Measurements from ENCODE around the gene FGFR1OP2. TPM values are rescaled to one million over a fixed set of nuclear protein-coding genes. Genes with fewer than 3 reads are reported as not detected.

FGFR1OP2 gene
- total RNA-seq, 1 donor from 2014 or later: 39.2 TPM

- H3K27ac ChIP-seq (ENCODE audit: low read depth, low read length): no peak overlapping the region
- H3K4me1 ChIP-seq (ENCODE audit: insufficient read depth, low read length): no peaks in the 10 kb centered on the region
- no peaks in the 10 kb centered on the region for H3K4me1 Mint-ChIP-seq (ENCODE audit: low read depth, unreplicated experiment)
- H4K20me1 ChIP-seq (ENCODE audit: insufficient read depth, low read length): peaks cover 11% of the 10 kb centered on the region
- FAIRE-seq (no peak), DNase-seq (ENCODE audit: low read depth) (no peak)
- peaks cover 21% of the 10 kb centered on the region for H3K36me3 Mint-ChIP-seq (ENCODE audit: low read depth, unreplicated experiment)
- H3K27me3 ChIP-seq (ENCODE audit: insufficient read depth, low read length): no peaks in the 10 kb centered on the region
- H2AFZ ChIP-seq (ENCODE audit: low read depth, low read length): no peak overlapping the region
- no peak for TF ChIP-seq CTCF (IDR thresholded peaks at IDR 0.05; ENCODE audit: insufficient read depth, low read depth, low read length)
- TF ChIP-seq EZH2 (IDR thresholded peaks at IDR 0.05; ENCODE audit: insufficient read depth, low read length): no peak
- no peaks in the 10 kb centered on the region for H3K9me3 Mint-ChIP-seq (ENCODE audit: unreplicated experiment)
- H3K4me3 Mint-ChIP-seq (ENCODE audit: unreplicated experiment): no peak overlapping the region
- H3K79me2 ChIP-seq (ENCODE audit: insufficient read depth, low read length): no peaks in the 10 kb centered on the region
- H3K4me2 ChIP-seq (ENCODE audit: low read length): no peak overlapping the region
- no peak overlapping the region for H3K4me3 ChIP-seq (ENCODE audit: insufficient read depth, low read depth, low read length)
- no peak overlapping the region for H3K9ac ChIP-seq (ENCODE audit: low read length)
- no peaks in the 10 kb centered on the region for H3K27me3 Mint-ChIP-seq (ENCODE audit: low read depth, unreplicated experiment)
- no peak overlapping the region for H3K27ac Mint-ChIP-seq (ENCODE audit: unreplicated experiment)
- peaks cover 2% of the 10 kb centered on the region for H3K36me3 ChIP-seq (ENCODE audit: insufficient read depth, low read length)
- no peaks in the 10 kb centered on the region for H3K9me3 ChIP-seq (ENCODE audit: insufficient read depth, low read depth, low read length)
Measured at GRCh38 chr12:26987634-26988424, 49.6 kb downstream of the FGFR1OP2 start.

GRCh38 chr12:26988703-26989102, 50.4 kb downstream of the FGFR1OP2 start:
- Mint-ChIP-seq H3K4me3 (ENCODE audit: unreplicated experiment) (no peak overlapping the region), H3K27ac (ENCODE audit: unreplicated experiment) (no peak overlapping the region), H3K36me3 (ENCODE audit: low read depth, unreplicated experiment) (peaks cover 23% of the 10 kb centered on the region), H3K27me3 (ENCODE audit: low read depth, unreplicated experiment) (no peaks in the 10 kb centered on the region), H3K9me3 (ENCODE audit: unreplicated experiment) (no peaks in the 10 kb centered on the region), H3K4me1 (ENCODE audit: low read depth, unreplicated experiment) (no peaks in the 10 kb centered on the region)
- FAIRE-seq: no peak
- no peak overlapping the region for H3K4me3 ChIP-seq (ENCODE audit: insufficient read depth, low read depth, low read length)
- H3K4me2 ChIP-seq (ENCODE audit: low read length): no peak overlapping the region
- H3K9me3 ChIP-seq (ENCODE audit: insufficient read depth, low read depth, low read length): no peaks in the 10 kb centered on the region
- no peak overlapping the region for H3K27ac ChIP-seq (ENCODE audit: low read depth, low read length)
- H3K36me3 ChIP-seq (ENCODE audit: insufficient read depth, low read length): peaks cover 2% of the 10 kb centered on the region
- H4K20me1 ChIP-seq (ENCODE audit: insufficient read depth, low read length): peaks cover 11% of the 10 kb centered on the region
- no peak for DNase-seq (ENCODE audit: low read depth)
- no peak overlapping the region for H2AFZ ChIP-seq (ENCODE audit: low read depth, low read length)
- no peaks in the 10 kb centered on the region for H3K27me3 ChIP-seq (ENCODE audit: insufficient read depth, low read length)
- H3K79me2 ChIP-seq (ENCODE audit: insufficient read depth, low read length): no peaks in the 10 kb centered on the region
- H3K9ac ChIP-seq (ENCODE audit: low read length): no peak overlapping the region
- H3K4me1 ChIP-seq (ENCODE audit: insufficient read depth, low read length): no peaks in the 10 kb centered on the region
- TF ChIP-seq EZH2 (IDR thresholded peaks at IDR 0.05; ENCODE audit: insufficient read depth, low read length) (no peak), CTCF (IDR thresholded peaks at IDR 0.05; ENCODE audit: insufficient read depth, low read depth, low read length) (no peak)

- Histone ChIP-seq H3K36me3 (ENCODE audit: insufficient read depth, low read length) (peaks cover 4% of the 10 kb centered on the region), H3K27ac (ENCODE audit: low read depth, low read length) (no peak overlapping the region), H3K27me3 (ENCODE audit: insufficient read depth, low read length) (no peaks in the 10 kb centered on the region), H3K4me1 (ENCODE audit: insufficient read depth, low read length) (no peaks in the 10 kb centered on the region), H3K9me3 (ENCODE audit: insufficient read depth, low read depth, low read length) (no peaks in the 10 kb centered on the region), H2AFZ (ENCODE audit: low read depth, low read length) (no peak overlapping the region), H3K4me2 (ENCODE audit: low read length) (no peak overlapping the region), H4K20me1 (ENCODE audit: insufficient read depth, low read length) (peaks cover 7% of the 10 kb centered on the region), H3K9ac (ENCODE audit: low read length) (no peak overlapping the region), H3K79me2 (ENCODE audit: insufficient read depth, low read length) (no peaks in the 10 kb centered on the region), H3K4me3 (ENCODE audit: insufficient read depth, low read depth, low read length) (no peak overlapping the region)
- no peaks in the 10 kb centered on the region for H3K9me3 Mint-ChIP-seq (ENCODE audit: unreplicated experiment)
- H3K4me3 Mint-ChIP-seq (ENCODE audit: unreplicated experiment): no peak overlapping the region
- no peak overlapping the region for H3K27ac Mint-ChIP-seq (ENCODE audit: unreplicated experiment)
- no peaks in the 10 kb centered on the region for H3K4me1 Mint-ChIP-seq (ENCODE audit: low read depth, unreplicated experiment)
- TF ChIP-seq CTCF (IDR thresholded peaks at IDR 0.05; ENCODE audit: insufficient read depth, low read depth, low read length) (no peak), EZH2 (IDR thresholded peaks at IDR 0.05; ENCODE audit: insufficient read depth, low read length) (no peak)
- DNase-seq (ENCODE audit: low read depth): no peak
- H3K36me3 Mint-ChIP-seq (ENCODE audit: low read depth, unreplicated experiment): peaks cover 19% of the 10 kb centered on the region
- no peak for FAIRE-seq
- H3K27me3 Mint-ChIP-seq (ENCODE audit: low read depth, unreplicated experiment): no peaks in the 10 kb centered on the region
Measured at GRCh38 chr12:26989873-26990272, 51.6 kb downstream of the FGFR1OP2 start.

Data from astrocyte (in vitro differentiated cells and primary cell).